ENCODE measurements around the gene COG5. TPM values are rescaled to one million over a fixed set of nuclear protein-coding genes. Genes with fewer than 3 reads are reported as not detected.

The COG5 gene
- total and polyA plus RNA-seq, 2 donors from 2014 or later, result 8.6 to 45.7 TPM

DNA sequence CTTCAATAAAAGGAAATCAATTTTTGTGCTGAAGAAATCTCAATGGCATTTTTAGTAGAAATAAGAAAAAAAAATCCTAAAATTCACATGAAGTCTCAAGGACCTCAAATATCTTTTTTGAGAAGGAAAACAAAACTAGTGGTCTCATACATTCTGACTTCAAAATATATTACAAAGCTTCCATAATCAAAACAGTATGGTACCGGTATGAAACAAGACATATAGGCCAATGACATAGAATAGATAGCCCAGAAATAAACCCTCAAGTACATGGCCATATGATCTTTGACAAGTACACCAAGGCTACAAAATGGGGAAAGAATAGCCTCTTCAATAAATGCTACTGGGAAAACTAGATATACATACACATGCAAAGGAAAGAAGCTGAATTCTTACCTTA is 225.6 kb downstream of the COG5 start:
- TF ChIP-seq CTCF (IDR thresholded peaks at IDR 0.05; ENCODE audit: borderline replicate concordance, extremely low read depth, insufficient read depth), result no peak
- DNase-seq (no peak), FAIRE-seq (no peak)
- no peaks in the 10 kb centered on the region for H3K27me3 ChIP-seq (ENCODE audit: control insufficient read depth, insufficient read depth, low read length)
- H3K9ac ChIP-seq (ENCODE audit: low read length in 3 of 3), result no peak overlapping the region
- H3K27ac ChIP-seq (ENCODE audit: low read depth in 2 of 2, low read length in 2 of 2), result no peak overlapping the region
- intact Hi-C loops (cut with DNase I), result no loop called here
- no peak overlapping the region for H3K4me3 ChIP-seq (ENCODE audit: low read length in 3 of 3)
- peaks cover 0 to 7% (median 3%) of the 10 kb centered on the region in 3 donors for H3K9me3 ChIP-seq (ENCODE audit: control insufficient read depth in 2 of 3, insufficient read depth in 1 of 3, low read length in 3 of 3)
- H3K36me3 ChIP-seq (ENCODE audit: control insufficient read depth in 2 of 3, insufficient read depth in 3 of 3, low read length in 3 of 3), result no peaks in the 10 kb centered on the region
- H3K4me1 ChIP-seq (ENCODE audit: control insufficient read depth in 2 of 3, insufficient read depth in 2 of 3, low read depth in 1 of 3, low read length in 3 of 3), result no peaks in the 10 kb centered on the region

DNA sequence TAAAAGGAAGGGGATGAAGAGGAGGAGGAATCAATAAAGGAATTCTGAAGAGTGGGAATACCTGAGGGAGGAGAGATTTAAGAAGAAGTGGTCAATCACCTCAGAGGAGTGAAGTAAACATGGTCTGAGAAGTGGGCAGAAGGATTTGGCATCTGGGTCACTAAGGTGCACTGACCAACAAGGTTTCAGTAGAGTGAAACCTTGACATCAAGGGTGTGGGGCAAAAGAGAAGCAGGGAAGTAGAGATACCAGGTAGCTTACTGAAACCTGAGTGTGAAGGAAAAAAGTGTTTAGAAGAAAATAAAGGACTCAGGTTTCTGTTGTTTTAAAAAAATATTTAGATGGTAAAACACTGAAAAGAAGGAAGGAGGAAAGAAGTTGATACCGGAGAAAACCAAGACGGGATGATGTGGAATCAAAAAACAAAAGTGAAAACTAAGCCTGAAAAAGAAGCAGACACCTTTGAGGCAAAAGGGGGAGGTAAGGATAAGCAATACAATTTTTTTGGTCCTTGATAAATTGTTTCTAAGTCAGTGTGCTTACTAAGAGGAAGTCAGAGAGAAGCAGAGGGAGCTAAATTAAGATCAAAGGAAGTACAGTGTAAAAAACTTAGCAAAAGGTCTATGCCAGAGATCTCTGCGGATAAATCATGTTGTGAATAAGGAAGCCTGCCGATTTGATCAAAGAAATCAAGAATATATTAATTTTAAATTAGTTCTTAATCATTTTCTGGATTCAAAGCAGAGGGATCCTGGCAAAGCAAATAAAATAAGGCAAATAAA is 231.0 kb downstream of the COG5 start:
- Histone ChIP-seq H3K9ac (ENCODE audit: low read length in 3 of 3) (no peak overlapping the region), H3K27me3 (ENCODE audit: control insufficient read depth, insufficient read depth, low read length) (no peaks in the 10 kb centered on the region), H3K36me3 (ENCODE audit: control insufficient read depth in 2 of 3, insufficient read depth in 3 of 3, low read length in 3 of 3) (no peaks in the 10 kb centered on the region), H3K4me3 (ENCODE audit: low read length in 3 of 3) (no peak overlapping the region), H3K27ac (ENCODE audit: low read depth in 2 of 2, low read length in 2 of 2) (no peak overlapping the region), H3K4me1 (ENCODE audit: control insufficient read depth in 2 of 3, insufficient read depth in 2 of 3, low read depth in 1 of 3, low read length in 3 of 3) (no peaks in the 10 kb centered on the region), H3K9me3 (ENCODE audit: control insufficient read depth in 2 of 3, insufficient read depth in 1 of 3, low read length in 3 of 3) (no peaks in the 10 kb centered on the region)
- intact Hi-C loops (cut with DNase I), result no loop called here
- DNase-seq, result peak in 1 of 5 donors; percentile 21
- TF ChIP-seq CTCF (IDR thresholded peaks at IDR 0.05; ENCODE audit: borderline replicate concordance, extremely low read depth, insufficient read depth), result no peak
- no peak for FAIRE-seq

- TF ChIP-seq CTCF (IDR thresholded peaks at IDR 0.05; ENCODE audit: borderline replicate concordance, extremely low read depth, insufficient read depth), result no peak
- H3K9me3 ChIP-seq (ENCODE audit: control insufficient read depth in 2 of 3, insufficient read depth in 1 of 3, low read length in 3 of 3), result no peaks in the 10 kb centered on the region
- H3K27me3 ChIP-seq (ENCODE audit: control insufficient read depth, insufficient read depth, low read length), result no peaks in the 10 kb centered on the region
- no peaks in the 10 kb centered on the region for H3K4me1 ChIP-seq (ENCODE audit: control insufficient read depth in 2 of 3, insufficient read depth in 2 of 3, low read depth in 1 of 3, low read length in 3 of 3)
- no peaks in the 10 kb centered on the region for H3K36me3 ChIP-seq (ENCODE audit: control insufficient read depth in 2 of 3, insufficient read depth in 3 of 3, low read length in 3 of 3)
- intact Hi-C loops (cut with DNase I), result no loop called here
- DNase-seq (no peak), FAIRE-seq (no peak)
- no peak overlapping the region for H3K27ac ChIP-seq (ENCODE audit: low read depth in 2 of 2, low read length in 2 of 2)
- no peak overlapping the region for H3K4me3 ChIP-seq (ENCODE audit: low read length in 3 of 3)
- H3K9ac ChIP-seq (ENCODE audit: low read length in 3 of 3), result no peak overlapping the region
Measured at GRCh38 chr7:107330478-107330877, 233.2 kb downstream of the COG5 start.

Measured in kidney (tissue), 14 donors.